MM.1S (cell line): Measurements from ENCODE around the gene MAGEA10.

Source experiments
- DNase-seq: peaks from one replicate; pipeline ENCODE4 v3.0.0-alpha.2; 2015
- H2AFZ ChIP-seq: fragments of 300-600 bp; sonication (generic); 2 replicates; pipeline ENCODE4 v1.6.0; 2016; ENCODE audit warnings: antibody characterized with exemption, low read length
- H3F3A ChIP-seq: fragments of 300-600 bp; sonication (generic); 2 replicates; pipeline ENCODE4 v1.6.1; 2016; ENCODE audit warnings: mild to moderate bottlenecking, antibody characterized with exemption, low read length, moderate library complexity, mixed read lengths; ENCODE audit not compliant: insufficient read depth
- H3K27ac ChIP-seq: fragments of 300-600 bp; sonication (generic); 2 replicates; pipeline ENCODE4 v1.5.1; 2016; ENCODE audit warnings: mild to moderate bottlenecking, low read length
- H3K27me3 ChIP-seq: fragments of 300-600 bp; sonication (generic); replicated peaks from 2 replicates; pipeline ENCODE4 v1.6.0; 2016; ENCODE audit warnings: low read length; ENCODE audit not compliant: insufficient read depth
- H3K36me3 ChIP-seq: fragments of 300-600 bp; sonication (generic); replicated peaks from 2 replicates; pipeline ENCODE4 v1.6.1; 2016; ENCODE audit warnings: mild to moderate bottlenecking, low read length, mixed read lengths; ENCODE audit not compliant: insufficient read depth
- H3K4me1 ChIP-seq: fragments of 300-600 bp; sonication (generic); 2 replicates; pipeline ENCODE4 v1.6.1; 2016; ENCODE audit warnings: low read length, mixed read lengths
- H3K4me2 ChIP-seq: fragments of 300-600 bp; sonication (generic); 2 replicates; pipeline ENCODE4 v1.6.0; 2016; ENCODE audit warnings: low read depth, low read length
- H3K4me3 ChIP-seq: fragments of 300-600 bp; sonication (generic); 2 replicates; pipeline ENCODE4 v1.5.1; 2016; ENCODE audit warnings: low read length, mixed read lengths
- H3K79me2 ChIP-seq: fragments of 300-600 bp; sonication (generic); 2 replicates; pipeline ENCODE4 v1.6.1; 2016; ENCODE audit warnings: mixed run types, low read length, mixed read lengths
- H3K9ac ChIP-seq: fragments of 300-600 bp; sonication (generic); 2 replicates; pipeline ENCODE4 v1.6.1; 2016; ENCODE audit warnings: low read length, mixed read lengths
- H3K9me2 ChIP-seq: fragments of 300-600 bp; sonication (generic); replicated peaks from 2 replicates; pipeline ENCODE4 v1.6.1; 2016; ENCODE audit warnings: mild to moderate bottlenecking, low read length, mixed read lengths; ENCODE audit not compliant: insufficient read depth
- H3K9me3 ChIP-seq: fragments of 300-600 bp; sonication (generic); replicated peaks from 2 replicates; pipeline ENCODE4 v1.6.1; 2016; ENCODE audit warnings: mild to moderate bottlenecking, low read length, mixed read lengths; ENCODE audit not compliant: insufficient read depth
- H4K20me1 ChIP-seq: fragments of 300-600 bp; sonication (generic); 2 replicates; pipeline ENCODE4 v1.6.1; 2016; ENCODE audit warnings: mild to moderate bottlenecking, low read length, moderate library complexity, mixed read lengths; ENCODE audit not compliant: insufficient read depth
- EZH2 ChIP-seq: fragments of 300-600 bp; sonication (generic); optimal IDR thresholded peaks from 2 replicates; pipeline ENCODE3; 2017; ENCODE audit warnings: low read depth, mild to moderate bottlenecking, antibody characterized with exemption, low read length, mixed read lengths
- EZH2phosphoT487 ChIP-seq: fragments of 300-600 bp; sonication (generic); IDR thresholded peaks from 2 replicates; pipeline ENCODE4 v1.6.1; 2018; ENCODE audit warnings: antibody characterized with exemption, low read length
- TF ChIP-seq, protein P1 (sequence below): fragments of 300-600 bp; sonication (generic); IDR thresholded peaks from 2 replicates; pipeline ENCODE4 v1.5.1; 2016; ENCODE audit warnings: antibody characterized with exemption, low read length, mixed read lengths

Gene MAGEA10

DNA sequence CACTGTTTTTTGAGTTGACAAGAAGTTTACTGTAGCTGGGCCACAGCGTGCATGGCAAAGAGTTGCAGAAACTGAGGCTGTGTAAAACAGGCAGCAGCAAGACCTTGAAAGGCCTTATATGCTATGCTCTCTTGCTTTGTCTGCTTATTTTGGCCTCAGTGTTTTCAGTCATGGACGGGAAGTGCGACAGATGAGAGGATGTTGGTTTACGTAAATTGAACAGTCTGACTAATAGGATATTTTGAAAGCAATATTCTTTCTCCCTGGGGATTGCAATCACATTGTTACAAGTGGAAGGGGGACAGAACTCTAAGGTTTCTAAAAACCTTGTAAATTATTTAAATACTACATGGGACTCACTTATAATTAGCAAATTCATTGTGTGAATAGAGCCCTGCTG is 32.2 kb upstream of the MAGEA10 start:
- H3K9ac ChIP-seq: no peak overlapping the region
- no peaks in the 10 kb centered on the region for H3K27me3 ChIP-seq
- H3K4me1 ChIP-seq: no peaks in the 10 kb centered on the region
- no peaks in the 10 kb centered on the region for H3K79me2 ChIP-seq
- no peak overlapping the region for H3K27ac ChIP-seq
- H3K9me2 ChIP-seq: no peaks in the 10 kb centered on the region
- no peak for DNase-seq
- no peaks in the 10 kb centered on the region for H4K20me1 ChIP-seq
- TF ChIP-seq, protein P1, sequence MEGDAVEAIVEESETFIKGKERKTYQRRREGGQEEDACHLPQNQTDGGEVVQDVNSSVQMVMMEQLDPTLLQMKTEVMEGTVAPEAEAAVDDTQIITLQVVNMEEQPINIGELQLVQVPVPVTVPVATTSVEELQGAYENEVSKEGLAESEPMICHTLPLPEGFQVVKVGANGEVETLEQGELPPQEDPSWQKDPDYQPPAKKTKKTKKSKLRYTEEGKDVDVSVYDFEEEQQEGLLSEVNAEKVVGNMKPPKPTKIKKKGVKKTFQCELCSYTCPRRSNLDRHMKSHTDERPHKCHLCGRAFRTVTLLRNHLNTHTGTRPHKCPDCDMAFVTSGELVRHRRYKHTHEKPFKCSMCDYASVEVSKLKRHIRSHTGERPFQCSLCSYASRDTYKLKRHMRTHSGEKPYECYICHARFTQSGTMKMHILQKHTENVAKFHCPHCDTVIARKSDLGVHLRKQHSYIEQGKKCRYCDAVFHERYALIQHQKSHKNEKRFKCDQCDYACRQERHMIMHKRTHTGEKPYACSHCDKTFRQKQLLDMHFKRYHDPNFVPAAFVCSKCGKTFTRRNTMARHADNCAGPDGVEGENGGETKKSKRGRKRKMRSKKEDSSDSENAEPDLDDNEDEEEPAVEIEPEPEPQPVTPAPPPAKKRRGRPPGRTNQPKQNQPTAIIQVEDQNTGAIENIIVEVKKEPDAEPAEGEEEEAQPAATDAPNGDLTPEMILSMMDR: no peak
- TF ChIP-seq EZH2: no peak
- no peak overlapping the region for H3K4me2 ChIP-seq
- H3K36me3 ChIP-seq: no peaks in the 10 kb centered on the region
- no peaks in the 10 kb centered on the region for H3K9me3 ChIP-seq
- no peak overlapping the region for H2AFZ ChIP-seq
- H3K4me3 ChIP-seq: no peak overlapping the region
- H3F3A ChIP-seq: no peaks in the 10 kb centered on the region

DNA sequence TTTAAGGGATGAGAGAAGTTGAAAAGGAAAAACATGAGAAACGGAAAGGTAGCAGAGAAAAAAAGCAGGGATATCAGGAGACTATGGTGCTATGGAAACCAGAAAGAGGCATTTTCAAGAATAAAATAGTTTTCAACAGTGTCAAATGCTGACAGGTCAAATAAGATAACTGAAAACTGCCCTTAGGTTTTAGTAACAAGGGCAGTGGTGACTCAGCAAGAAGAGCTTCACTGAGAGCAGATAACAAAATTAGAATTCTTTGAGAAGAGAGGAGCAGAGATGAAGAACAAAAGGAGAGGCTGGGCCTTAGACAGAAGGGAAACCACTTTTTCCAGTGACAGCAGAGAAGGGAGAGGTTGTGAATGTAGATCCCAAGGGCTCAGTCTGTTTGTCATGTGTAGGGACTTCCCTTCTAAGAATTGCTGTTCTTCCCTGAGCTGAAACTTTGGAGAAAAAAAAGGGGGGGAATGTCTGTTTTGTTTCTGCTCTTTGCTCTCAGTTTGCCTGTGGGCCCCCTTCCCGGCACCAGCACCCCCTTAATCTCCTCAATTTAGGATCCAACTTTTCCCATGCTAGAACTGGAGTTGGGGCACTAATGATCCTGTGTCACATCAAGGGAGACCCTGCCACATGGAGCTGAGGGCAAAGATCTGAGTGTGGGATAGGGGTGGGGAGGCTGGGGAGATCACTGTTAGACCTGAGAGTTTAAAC is 26.8 kb upstream of the MAGEA10 start:
- Histone ChIP-seq H3K9me2 (no peaks in the 10 kb centered on the region), H3K9me3 (no peaks in the 10 kb centered on the region), H2AFZ (no peak overlapping the region), H3K27me3 (no peaks in the 10 kb centered on the region), H3K4me1 (no peaks in the 10 kb centered on the region), H4K20me1 (no peaks in the 10 kb centered on the region), H3K9ac (no peak overlapping the region), H3F3A (no peaks in the 10 kb centered on the region), H3K4me3 (no peak overlapping the region), H3K4me2 (no peak overlapping the region), H3K79me2 (no peaks in the 10 kb centered on the region), H3K27ac (no peak overlapping the region), H3K36me3 (no peaks in the 10 kb centered on the region)
- DNase-seq: no peak
- TF ChIP-seq EZH2: no peak
- TF ChIP-seq, protein P1: no peak
- TF ChIP-seq EZH2phosphoT487: no peak

DNA sequence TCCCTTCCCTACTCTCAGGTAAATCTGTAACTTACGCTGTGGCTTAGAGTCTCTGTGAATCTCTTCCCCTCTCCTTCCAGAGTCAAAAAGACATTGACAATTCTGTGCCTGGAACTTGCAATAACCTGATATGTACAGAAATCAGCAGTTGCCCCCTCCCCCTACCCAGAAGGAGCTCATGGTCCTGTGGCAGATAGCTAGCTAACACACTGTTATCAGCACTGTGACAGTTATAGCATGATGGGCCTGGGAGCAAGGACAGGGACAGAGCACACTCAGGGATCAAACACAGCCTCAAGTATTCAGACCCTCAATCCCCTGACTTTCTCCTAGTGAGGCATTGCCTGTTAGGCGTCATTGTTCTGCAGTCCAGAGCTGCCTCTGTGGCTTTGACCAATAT is 18.7 kb upstream of the MAGEA10 start:
- H3K79me2 ChIP-seq: no peaks in the 10 kb centered on the region

DNA sequence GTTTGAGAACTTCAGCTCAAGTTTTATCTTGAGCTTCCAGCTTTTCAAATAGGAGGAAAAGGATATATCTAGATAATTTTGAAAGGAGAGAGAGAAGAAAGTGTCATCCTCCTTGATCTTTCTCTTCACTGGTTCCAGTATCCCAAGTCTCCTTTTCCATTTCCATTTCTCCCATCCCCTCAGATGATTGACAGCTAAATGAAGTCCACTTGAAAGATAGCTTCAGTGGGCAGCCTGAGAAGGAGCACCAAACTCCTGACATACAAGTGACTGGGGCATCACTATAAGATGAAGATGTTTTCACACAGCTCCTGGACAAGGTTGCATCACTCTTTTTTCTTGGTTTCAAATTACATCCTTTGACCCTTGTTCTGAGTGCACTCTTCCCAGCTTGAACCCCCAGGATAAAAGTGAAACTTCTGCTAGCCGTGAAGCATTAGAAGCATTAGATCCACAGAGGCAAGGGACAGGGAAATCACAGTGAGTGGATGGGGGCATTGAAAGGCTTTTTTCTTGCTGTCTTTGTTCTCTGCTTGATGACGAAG is 17.5 kb upstream of the MAGEA10 start:
- no peaks in the 10 kb centered on the region for H3K27me3 ChIP-seq
- TF ChIP-seq, protein P1: no peak
- no peak for TF ChIP-seq EZH2
- no peak for TF ChIP-seq EZH2phosphoT487
- no peak overlapping the region for H3K27ac ChIP-seq
- no peak overlapping the region for H3K4me2 ChIP-seq
- no peak overlapping the region for H3K9ac ChIP-seq
- H3K9me2 ChIP-seq: no peaks in the 10 kb centered on the region
- H3K9me3 ChIP-seq: no peaks in the 10 kb centered on the region
- H4K20me1 ChIP-seq: no peaks in the 10 kb centered on the region
- DNase-seq: no peak
- H3K4me3 ChIP-seq: no peak overlapping the region
- no peak overlapping the region for H2AFZ ChIP-seq
- no peaks in the 10 kb centered on the region for H3K79me2 ChIP-seq
- H3K36me3 ChIP-seq: no peaks in the 10 kb centered on the region
- no peaks in the 10 kb centered on the region for H3K4me1 ChIP-seq
- H3F3A ChIP-seq: no peaks in the 10 kb centered on the region

More for the DNA sequence above, 18.7 kb upstream of the MAGEA10 start:
- H3K9me2 ChIP-seq: no peaks in the 10 kb centered on the region
- H2AFZ ChIP-seq: no peak overlapping the region
- no peak overlapping the region for H3K9ac ChIP-seq
- H3K4me2 ChIP-seq: no peak overlapping the region
- no peaks in the 10 kb centered on the region for H3K4me1 ChIP-seq
- H3K4me3 ChIP-seq: no peak overlapping the region
- no peaks in the 10 kb centered on the region for H4K20me1 ChIP-seq
- no peak overlapping the region for H3K27ac ChIP-seq
- H3K27me3 ChIP-seq: no peaks in the 10 kb centered on the region
- H3F3A ChIP-seq: no peaks in the 10 kb centered on the region
- DNase-seq: no peak
- no peaks in the 10 kb centered on the region for H3K9me3 ChIP-seq
- no peaks in the 10 kb centered on the region for H3K36me3 ChIP-seq
- TF ChIP-seq EZH2phosphoT487: no peak
